ENCODE measurements around the gene MAD2L1BP. TPM values are rescaled to one million over a fixed set of nuclear protein-coding genes. Genes with fewer than 3 reads are reported as not detected.

The MAD2L1BP gene
- total and polyA plus RNA-seq, 2 donors from 2014 or later: 19.0 to 31.0 TPM

DNA sequence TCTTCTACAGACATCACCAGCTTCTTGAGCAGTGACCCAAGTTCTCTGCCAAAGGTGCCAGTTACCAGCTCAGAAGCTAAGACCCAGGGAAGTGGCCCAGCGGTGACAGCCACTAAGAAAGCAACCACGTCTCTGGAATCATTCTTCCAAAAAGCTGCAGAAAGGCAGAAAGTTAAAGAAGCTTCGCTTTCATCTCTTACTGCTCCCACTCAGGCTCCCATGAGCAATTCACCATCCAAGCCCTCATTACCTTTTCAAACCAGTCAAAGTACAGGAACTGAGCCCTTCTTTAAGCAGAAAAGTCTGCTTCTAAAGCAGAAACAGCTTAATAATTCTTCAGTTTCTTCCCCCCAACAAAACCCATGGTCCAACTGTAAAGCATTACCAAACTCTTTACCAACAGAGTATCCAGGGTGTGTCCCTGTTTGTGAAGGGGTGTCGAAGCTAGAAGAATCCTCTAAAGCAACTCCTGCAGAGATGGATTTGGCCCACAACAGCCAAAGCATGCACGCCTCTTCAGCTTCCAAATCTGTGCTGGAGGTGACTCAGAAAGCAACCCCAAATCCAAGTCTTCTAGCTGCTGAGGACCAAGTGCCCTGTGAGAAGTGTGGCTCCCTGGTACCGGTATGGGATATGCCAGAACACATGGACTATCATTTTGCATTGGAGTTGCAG, 21.8 kb upstream of the MAD2L1BP start:
- no peak overlapping the region for H3K9ac ChIP-seq (ENCODE audit: low read length in 3 of 3)
- no peak overlapping the region for H3K27ac ChIP-seq (ENCODE audit: low read depth in 2 of 2, low read length in 2 of 2)
- H3K36me3 ChIP-seq (ENCODE audit: control insufficient read depth in 2 of 3, insufficient read depth in 3 of 3, low read length in 3 of 3): peaks cover 0 to 24% (median 11%) of the 10 kb centered on the region in 3 donors
- H3K27me3 ChIP-seq (ENCODE audit: control insufficient read depth, insufficient read depth, low read length): no peaks in the 10 kb centered on the region
- no peaks in the 10 kb centered on the region for H3K4me1 ChIP-seq (ENCODE audit: control insufficient read depth in 2 of 3, insufficient read depth in 2 of 3, low read depth in 1 of 3, low read length in 3 of 3)
- no peak for FAIRE-seq
- H3K9me3 ChIP-seq (ENCODE audit: control insufficient read depth in 2 of 3, insufficient read depth in 1 of 3, low read length in 3 of 3): no peaks in the 10 kb centered on the region
- DNase-seq: no peak
- intact Hi-C loops (cut with DNase I): no loop called here
- no peak overlapping the region for H3K4me3 ChIP-seq (ENCODE audit: low read length in 3 of 3)
- TF ChIP-seq, protein P1, sequence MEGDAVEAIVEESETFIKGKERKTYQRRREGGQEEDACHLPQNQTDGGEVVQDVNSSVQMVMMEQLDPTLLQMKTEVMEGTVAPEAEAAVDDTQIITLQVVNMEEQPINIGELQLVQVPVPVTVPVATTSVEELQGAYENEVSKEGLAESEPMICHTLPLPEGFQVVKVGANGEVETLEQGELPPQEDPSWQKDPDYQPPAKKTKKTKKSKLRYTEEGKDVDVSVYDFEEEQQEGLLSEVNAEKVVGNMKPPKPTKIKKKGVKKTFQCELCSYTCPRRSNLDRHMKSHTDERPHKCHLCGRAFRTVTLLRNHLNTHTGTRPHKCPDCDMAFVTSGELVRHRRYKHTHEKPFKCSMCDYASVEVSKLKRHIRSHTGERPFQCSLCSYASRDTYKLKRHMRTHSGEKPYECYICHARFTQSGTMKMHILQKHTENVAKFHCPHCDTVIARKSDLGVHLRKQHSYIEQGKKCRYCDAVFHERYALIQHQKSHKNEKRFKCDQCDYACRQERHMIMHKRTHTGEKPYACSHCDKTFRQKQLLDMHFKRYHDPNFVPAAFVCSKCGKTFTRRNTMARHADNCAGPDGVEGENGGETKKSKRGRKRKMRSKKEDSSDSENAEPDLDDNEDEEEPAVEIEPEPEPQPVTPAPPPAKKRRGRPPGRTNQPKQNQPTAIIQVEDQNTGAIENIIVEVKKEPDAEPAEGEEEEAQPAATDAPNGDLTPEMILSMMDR (IDR thresholded peaks at IDR 0.05; ENCODE audit: borderline replicate concordance, extremely low read depth, insufficient read depth): no peak

DNA sequence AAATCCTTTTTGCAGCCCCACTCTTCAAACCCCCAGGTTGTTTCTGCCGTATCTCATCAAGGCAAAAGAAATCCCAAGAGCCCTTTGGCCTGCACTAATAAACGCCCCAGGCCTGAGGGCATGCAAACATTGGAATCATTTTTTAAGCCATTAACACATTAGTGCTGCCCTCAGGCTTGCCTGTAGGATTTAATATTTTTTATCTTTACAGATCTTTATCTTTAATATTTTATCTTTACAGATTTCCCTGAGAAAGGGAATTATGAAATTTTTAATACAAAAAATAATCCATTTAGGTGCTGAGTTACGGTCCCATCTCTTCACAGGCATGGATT, 21.3 kb upstream of the MAD2L1BP start:
- no peak for FAIRE-seq

DNA sequence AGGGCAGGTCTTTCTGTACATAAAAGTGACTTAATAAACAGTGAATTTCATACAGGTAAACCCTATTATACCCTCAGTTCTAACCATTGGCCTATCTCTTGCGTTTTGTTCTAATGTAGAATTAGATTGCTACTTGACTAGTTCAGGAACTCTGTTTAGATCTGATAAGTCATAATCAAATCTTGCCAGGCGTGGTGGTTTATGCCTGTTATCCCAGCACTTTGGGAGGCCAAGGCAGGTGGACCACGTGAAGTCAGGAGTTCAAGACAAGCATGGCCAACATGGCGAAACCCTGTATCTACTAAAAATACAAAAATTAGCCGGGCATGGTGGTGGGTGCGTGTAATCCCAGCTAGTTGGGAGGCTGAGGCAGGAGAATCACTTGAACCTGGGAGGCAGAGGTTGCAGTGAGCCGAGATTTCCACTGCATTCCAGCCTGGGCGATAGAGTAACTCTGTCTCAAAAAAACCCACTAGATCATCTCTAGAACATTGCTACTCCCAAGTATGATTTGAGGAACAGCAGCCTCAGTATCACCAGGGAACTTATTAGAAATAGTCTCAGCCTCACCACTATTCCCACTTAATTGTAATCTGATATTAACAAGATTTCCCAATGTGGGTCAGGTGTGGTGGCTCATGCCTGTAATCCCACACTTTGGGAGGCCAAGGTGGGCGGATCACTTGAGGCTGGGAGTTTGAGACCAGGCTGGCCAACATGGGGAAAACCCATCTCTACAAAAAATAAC, 18.7 kb upstream of the MAD2L1BP start:
- intact Hi-C loops (cut with DNase I): no loop called here
- TF ChIP-seq, protein P1 (IDR thresholded peaks at IDR 0.05; ENCODE audit: borderline replicate concordance, extremely low read depth, insufficient read depth): no peak
- Histone ChIP-seq H3K36me3 (ENCODE audit: control insufficient read depth in 2 of 3, insufficient read depth in 3 of 3, low read length in 3 of 3) (peaks cover 0 to 27% (median 12%) of the 10 kb centered on the region in 3 donors), H3K4me3 (ENCODE audit: low read length in 3 of 3) (no peak overlapping the region), H3K4me1 (ENCODE audit: control insufficient read depth in 2 of 3, insufficient read depth in 2 of 3, low read depth in 1 of 3, low read length in 3 of 3) (no peaks in the 10 kb centered on the region), H3K27ac (ENCODE audit: low read depth in 2 of 2, low read length in 2 of 2) (no peak overlapping the region), H3K9ac (ENCODE audit: low read length in 3 of 3) (no peak overlapping the region), H3K9me3 (ENCODE audit: control insufficient read depth in 2 of 3, insufficient read depth in 1 of 3, low read length in 3 of 3) (no peaks in the 10 kb centered on the region), H3K27me3 (ENCODE audit: control insufficient read depth, insufficient read depth, low read length) (no peaks in the 10 kb centered on the region)
- FAIRE-seq: no peak
- no peak for DNase-seq

More for the DNA sequence above, 21.3 kb upstream of the MAD2L1BP start:
- DNase-seq: no peak
- Histone ChIP-seq H3K9me3 (ENCODE audit: control insufficient read depth in 2 of 3, insufficient read depth in 1 of 3, low read length in 3 of 3) (no peaks in the 10 kb centered on the region), H3K36me3 (ENCODE audit: control insufficient read depth in 2 of 3, insufficient read depth in 3 of 3, low read length in 3 of 3) (peaks cover 0 to 24% (median 11%) of the 10 kb centered on the region in 3 donors), H3K27me3 (ENCODE audit: control insufficient read depth, insufficient read depth, low read length) (no peaks in the 10 kb centered on the region), H3K9ac (ENCODE audit: low read length in 3 of 3) (no peak overlapping the region), H3K4me1 (ENCODE audit: control insufficient read depth in 2 of 3, insufficient read depth in 2 of 3, low read depth in 1 of 3, low read length in 3 of 3) (no peaks in the 10 kb centered on the region), H3K27ac (ENCODE audit: low read depth in 2 of 2, low read length in 2 of 2) (no peak overlapping the region), H3K4me3 (ENCODE audit: low read length in 3 of 3) (no peak overlapping the region)
- TF ChIP-seq, protein P1 (IDR thresholded peaks at IDR 0.05; ENCODE audit: borderline replicate concordance, extremely low read depth, insufficient read depth): no peak
- intact Hi-C loops (cut with DNase I): no loop called here

Measured in kidney (tissue), 14 donors.